HG02938 (cell line): ENCODE measurements around the gene ADAMTSL3.

ENCODE experiments used
- ATAC-seq: cut with Tn5 transposase; IDR thresholded peaks from one replicate; pipeline ENCODE4 v1.9.1; 2021; ENCODE audit warnings: mild to moderate bottlenecking, moderate library complexity; ENCODE audit not compliant: unreplicated experiment

ADAMTSL3 gene

GRCh38 chr15:83653639-83654378, at the start of gene ADAMTSL3:
Gene ADAMTSL3 (plus strand): TSS chr15:83654123. CDS start chr15:83655762, 1,639 bp downstream.
- ATAC-seq: no peak

- no peak for ATAC-seq
Measured at GRCh38 chr15:83604549-83604948, 49.4 kb upstream of the ADAMTSL3 start.

- no peak for ATAC-seq
Measured at GRCh38 chr15:83605111-83605945, 48.6 kb upstream of the ADAMTSL3 start.

GRCh38 chr15:83610132-83610531, 43.8 kb upstream of the ADAMTSL3 start:
- ATAC-seq: no peak

- ATAC-seq: no peak
Measured at GRCh38 chr15:83610901-83611685, 42.8 kb upstream of the ADAMTSL3 start.

GRCh38 chr15:83612226-83612625, 41.7 kb upstream of the ADAMTSL3 start:
- no peak for ATAC-seq

GRCh38 chr15:83612898-83613635, 40.9 kb upstream of the ADAMTSL3 start:
- ATAC-seq: no peak

GRCh38 chr15:83613714-83614113, 40.2 kb upstream of the ADAMTSL3 start:
- ATAC-seq: no peak

- no peak for ATAC-seq
Measured at GRCh38 chr15:83616840-83617239, 37.1 kb upstream of the ADAMTSL3 start.

- no peak for ATAC-seq
Measured at GRCh38 chr15:83626171-83626802, 27.6 kb upstream of the ADAMTSL3 start.

- ATAC-seq: no peak
Measured at GRCh38 chr15:83631534-83631933, 22.4 kb upstream of the ADAMTSL3 start.

- no peak for ATAC-seq
Measured at GRCh38 chr15:83643201-83643600, 10.7 kb upstream of the ADAMTSL3 start.

- no peak for ATAC-seq
Measured at GRCh38 chr15:83644439-83644838, 9.5 kb upstream of the ADAMTSL3 start.

GRCh38 chr15:83650831-83651230, 3.1 kb upstream of the ADAMTSL3 start:
- no peak for ATAC-seq

GRCh38 chr15:83651541-83651940, 2.4 kb upstream of the ADAMTSL3 start:
- no peak for ATAC-seq

- no peak for ATAC-seq
Measured at GRCh38 chr15:83652626-83653204, 1.2 kb upstream of the ADAMTSL3 start.

- ATAC-seq: no peak
Measured at GRCh38 chr15:83653288-83653638, 660 bp upstream of the ADAMTSL3 start.

GRCh38 chr15:83654379-83655236, 685 bp downstream of the ADAMTSL3 start:
- no peak for ATAC-seq

- ATAC-seq: no peak
Measured at GRCh38 chr15:83655237-83655616, 1.3 kb downstream of the ADAMTSL3 start.
